Activated naive CD8-positive, alpha-beta T cell treated with anti-CD3 and anti-CD28 coated beads for 36 hours (primary cell): ENCODE data around the gene NAGK. TPM values are rescaled to one million over a fixed set of nuclear protein-coding genes. Genes with fewer than 3 reads are reported as not detected.

Experiments used
- DNase-seq: peaks from one replicate; pipeline ENCODE4 v3.0.0; 2021
- H3K27ac Mint-ChIP-seq: one replicate; pipeline ENCODE4 v1.8.0; 2022; ENCODE audit warnings: mild to moderate bottlenecking, moderate library complexity, mixed read lengths
- H3K27me3 Mint-ChIP-seq: one replicate; pipeline ENCODE4 v1.8.0; 2022; ENCODE audit warnings: mild to moderate bottlenecking, mixed read lengths
- H3K36me3 Mint-ChIP-seq: one replicate; pipeline ENCODE4 v1.8.0; 2021; ENCODE audit warnings: mild to moderate bottlenecking, mixed read lengths
- H3K4me1 Mint-ChIP-seq: one replicate; pipeline ENCODE4 v1.8.0; 2021; ENCODE audit warnings: mixed read lengths
- H3K4me3 Mint-ChIP-seq: one replicate; pipeline ENCODE4 v1.8.0; 2022; ENCODE audit warnings: mild to moderate bottlenecking, moderate library complexity, mixed read lengths
- H3K9me3 Mint-ChIP-seq: one replicate; pipeline ENCODE4 v1.8.0; 2022; ENCODE audit warnings: mixed read lengths
- total RNA-seq, 2 experiments: library from RNA; stranded (reverse); gene quantifications; one replicate each; pipeline ENCODE4 v1.2.3, GENCODE V29; 2021

The NAGK gene
- total RNA-seq, 2 experiments from 2014 or later = 55.6 to 62.1 TPM

- no peak overlapping the region for H3K4me3 Mint-ChIP-seq
- no peaks in the 10 kb centered on the region for H3K4me1 Mint-ChIP-seq
- H3K36me3 Mint-ChIP-seq = peaks cover 18% of the 10 kb centered on the region
- no peak for DNase-seq
- H3K27me3 Mint-ChIP-seq = no peaks in the 10 kb centered on the region
- no peaks in the 10 kb centered on the region for H3K9me3 Mint-ChIP-seq
- H3K27ac Mint-ChIP-seq = no peak overlapping the region
These were observed 53.0 kb downstream of the NAGK start for GRCh38 chr2:71121479-71121878.

- DNase-seq = no peak
- no peak overlapping the region for H3K4me3 Mint-ChIP-seq
- H3K9me3 Mint-ChIP-seq = no peaks in the 10 kb centered on the region
- peaks cover 18% of the 10 kb centered on the region for H3K36me3 Mint-ChIP-seq
- no peak overlapping the region for H3K27ac Mint-ChIP-seq
- H3K4me1 Mint-ChIP-seq = peaks cover 4% of the 10 kb centered on the region
- no peaks in the 10 kb centered on the region for H3K27me3 Mint-ChIP-seq
These were observed 54.2 kb downstream of the NAGK start for GRCh38 chr2:71122387-71123298.

GRCh38 chr2:71125506-71126294 is 57.3 kb downstream of the NAGK start:
- DNase-seq = no peak
- H3K4me1 Mint-ChIP-seq = peaks cover 8% of the 10 kb centered on the region
- H3K9me3 Mint-ChIP-seq = no peaks in the 10 kb centered on the region
- no peak overlapping the region for H3K4me3 Mint-ChIP-seq
- H3K36me3 Mint-ChIP-seq = peaks cover 18% of the 10 kb centered on the region
- H3K27ac Mint-ChIP-seq = no peak overlapping the region
- H3K27me3 Mint-ChIP-seq = no peaks in the 10 kb centered on the region

GRCh38 chr2:71126957-71127356 is 58.5 kb downstream of the NAGK start:
- peaks cover 8% of the 10 kb centered on the region for H3K4me1 Mint-ChIP-seq
- H3K9me3 Mint-ChIP-seq = no peaks in the 10 kb centered on the region
- H3K4me3 Mint-ChIP-seq = no peak overlapping the region
- H3K27me3 Mint-ChIP-seq = no peaks in the 10 kb centered on the region
- DNase-seq = no peak
- H3K27ac Mint-ChIP-seq = no peak overlapping the region
- peaks cover 16% of the 10 kb centered on the region for H3K36me3 Mint-ChIP-seq

Other genes with a start within 250 kb of the NAGK start
- gene CLEC4F, start 248.0 kb upstream of the NAGK start, total RNA-seq = not detected
- gene CD207, start 232.8 kb upstream of the NAGK start, total RNA-seq = not detected
- not detected for gene VAX2, start 168.1 kb upstream of the NAGK start, total RNA-seq
- gene ATP6V1B1, start 132.7 kb upstream of the NAGK start, total RNA-seq = not detected
- under 1 TPM; 0.21 to 0.38 TPM for gene ANKRD53, start 90.0 kb upstream of the NAGK start, total RNA-seq
- 10 to 100 TPM; 81.6 to 87.2 TPM for gene TEX261, start 73.8 kb upstream of the NAGK start, total RNA-seq
- 10 to 100 TPM; 10.6 TPM for gene MCEE, start 61.6 kb downstream of the NAGK start, total RNA-seq
- 10 to 100 TPM; 69.5 to 74.2 TPM for gene MPHOSPH10, start 62.0 kb downstream of the NAGK start, total RNA-seq
- gene PAIP2B, start 158.5 kb downstream of the NAGK start, total RNA-seq = 1 to 10 TPM; 2.4 TPM